Liver (tissue), 3 donors: Measurements from ENCODE around the gene MPPED2.

Experiments
- ATF3 ChIP-seq: IDR thresholded peaks from 2 replicates; pipeline ENCODE4 v1.6.1; 2016; ENCODE audit warnings: antibody characterized with exemption
- CTCF ChIP-seq: fragments of 150-350 bp; IDR thresholded peaks from 2 replicates; pipeline ENCODE4 v1.5.1; 2017; ENCODE audit warnings: improper control_type of control experiment, low read depth, low read length; ENCODE audit not compliant: missing input control
- EGR1 ChIP-seq, 2 donors: IDR thresholded peaks; 2 replicates each; pipeline ENCODE4 v1.6.1; 2016 to 2018; ENCODE audit warnings: antibody characterized with exemption in 2 of 2, low read depth in 2 of 2
- FOXA1 ChIP-seq: IDR thresholded peaks from 2 replicates; pipeline ENCODE4 v1.6.1; 2016; ENCODE audit warnings: antibody characterized with exemption
- GABPA ChIP-seq, 2 donors: IDR thresholded peaks in 1 of 2; conservative IDR thresholded peaks in 1 of 2; 2 replicates each; pipeline ENCODE4 v1.6.1; 2016; ENCODE audit warnings: antibody characterized with exemption in 2 of 2, mild to moderate bottlenecking in 1 of 2, moderate library complexity in 1 of 2
- JUND ChIP-seq, 2 donors: IDR thresholded peaks; 2 replicates each; pipeline ENCODE4 v1.6.1; 2016; ENCODE audit warnings: antibody characterized with exemption in 2 of 2
- MAX ChIP-seq: IDR thresholded peaks from 2 replicates; pipeline ENCODE4 v1.6.1; 2016; ENCODE audit warnings: antibody characterized with exemption
- REST ChIP-seq: IDR thresholded peaks from 2 replicates; pipeline ENCODE4 v1.6.1; 2016; ENCODE audit warnings: antibody characterized with exemption, mild to moderate bottlenecking
- TAF1 ChIP-seq: conservative IDR thresholded peaks from 2 replicates; pipeline ENCODE4 v1.6.1; 2016; ENCODE audit warnings: antibody characterized with exemption, mild to moderate bottlenecking
- YY1 ChIP-seq: IDR thresholded peaks from 2 replicates; pipeline ENCODE4 v1.6.1; 2016; ENCODE audit warnings: antibody characterized with exemption, mild to moderate bottlenecking
- ZBTB33 ChIP-seq: IDR thresholded peaks from 2 replicates; pipeline ENCODE4 v1.6.1; 2016; ENCODE audit warnings: antibody characterized with exemption
- donor health status: healthy.
- donor health status: healthy.

- TF ChIP-seq CTCF (no peak), GABPA (IDR thresholded peaks at IDR 0.05 in 1 of 2, conservative IDR thresholded peaks at IDR 0.05 in 1 of 2) (no peak), YY1 (no peak), REST (no peak), TAF1 (no peak), ZBTB33 (no peak), ATF3 (no peak), EGR1 (IDR thresholded peaks at IDR 0.05; ENCODE audit: low read depth in 2 of 2) (no peak), MAX (no peak), JUND (IDR thresholded peaks at IDR 0.05) (no peak), FOXA1 (no peak)
Measured at GRCh38 chr11:30489076-30489475, 97.1 kb downstream of the MPPED2 start.
